Neuron (in vitro differentiated cells): ENCODE results near the gene IRX1.

Experiments
- H2AFZ ChIP-seq: one replicate; pipeline ENCODE4 v1.6.1; 2013; ENCODE audit warnings: low read depth, mild to moderate bottlenecking, inconsistent platforms, low read length, moderate library complexity
- H3K27me3 ChIP-seq: one replicate; pipeline ENCODE4 v1.6.1; 2013; ENCODE audit warnings: low read length; ENCODE audit not compliant: insufficient read depth
- H3K36me3 ChIP-seq: one replicate; pipeline ENCODE4 v1.6.1; 2013; ENCODE audit warnings: low read length; ENCODE audit not compliant: insufficient read depth
- H3K4me1 ChIP-seq: one replicate; pipeline ENCODE4 v1.6.1; 2013; ENCODE audit warnings: low read length; ENCODE audit not compliant: insufficient read depth
- H3K4me3 ChIP-seq: 2 replicates; pipeline ENCODE4 v1.5.1; 2013; ENCODE audit warnings: mild to moderate bottlenecking, low read length, moderate library complexity
- H3K9me3 ChIP-seq: one replicate; pipeline ENCODE4 v1.6.1; 2013; ENCODE audit warnings: low read length

Gene IRX1

DNA sequence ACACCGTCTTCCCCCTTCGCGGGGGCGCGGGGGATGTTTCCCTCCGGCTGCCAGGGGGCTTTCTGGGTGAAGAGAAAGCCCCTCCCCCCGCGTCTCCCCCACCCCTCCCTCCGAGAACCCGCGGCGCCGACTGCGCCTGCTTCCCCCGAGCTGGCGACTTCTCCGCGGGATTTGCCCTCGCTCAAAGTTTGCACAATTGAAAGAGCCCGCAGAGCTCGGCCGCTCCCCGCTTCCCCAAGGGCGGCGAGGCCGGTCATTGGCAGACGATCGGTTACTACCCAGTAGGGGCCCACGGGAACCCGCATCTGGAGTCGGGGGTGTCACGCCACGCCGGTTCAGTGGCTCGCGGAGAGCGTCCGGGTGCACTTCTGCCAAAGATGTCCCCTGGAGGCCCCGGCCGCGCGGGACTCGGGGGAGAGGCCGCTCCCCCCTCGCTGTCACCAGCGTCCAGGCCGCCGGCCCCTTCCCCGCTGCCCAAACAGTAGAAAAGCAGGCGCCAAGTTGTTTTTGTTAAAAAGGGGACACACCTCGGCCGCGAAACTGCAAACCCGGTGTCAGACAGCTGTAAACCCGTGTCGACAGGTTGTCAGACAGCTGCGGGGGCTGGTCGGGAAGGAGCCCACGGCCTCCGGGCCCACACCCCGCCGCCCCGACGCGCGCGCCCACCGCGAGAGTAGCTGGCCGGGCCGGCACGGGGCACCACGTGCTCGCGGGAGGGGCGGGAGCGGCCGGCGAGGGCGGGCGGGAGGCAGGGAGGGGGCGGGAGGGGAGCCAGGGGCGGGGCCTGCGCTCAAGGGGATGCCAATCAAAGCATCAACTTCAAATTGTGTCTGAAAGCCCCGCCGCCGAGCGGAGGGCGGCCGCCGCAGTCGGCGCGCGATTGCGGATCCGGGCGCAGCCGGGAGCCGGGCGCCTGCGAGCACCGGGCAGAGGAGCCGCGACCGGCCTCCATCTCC lies at the start of gene IRX1:
Gene IRX1, plus strand, starts transcription at position 827 of the 956 bp plus-strand sequence. CDS start 274 bp downstream, outside the sequence.
- H3K27me3 ChIP-seq = peaks cover 17% of the 10 kb centered on the region
- H3K4me3 ChIP-seq = peak within 1 kb of the TSS; percentile 100
- peaks cover 14% of the 10 kb centered on the region for H3K9me3 ChIP-seq
- H2AFZ ChIP-seq = peak within 1 kb of the TSS; percentile 93
- peaks cover 7% of the 10 kb centered on the region for H3K4me1 ChIP-seq
- peaks cover 12% of the 10 kb centered on the region for H3K36me3 ChIP-seq

GRCh38 chr5:3546028-3546427 lies 49.6 kb upstream of the IRX1 start:
- Histone ChIP-seq H3K9me3 (no peaks in the 10 kb centered on the region), H3K27me3 (no peaks in the 10 kb centered on the region), H3K36me3 (no peaks in the 10 kb centered on the region), H3K4me3 (no peak overlapping the region), H2AFZ (no peak overlapping the region), H3K4me1 (no peaks in the 10 kb centered on the region)

DNA sequence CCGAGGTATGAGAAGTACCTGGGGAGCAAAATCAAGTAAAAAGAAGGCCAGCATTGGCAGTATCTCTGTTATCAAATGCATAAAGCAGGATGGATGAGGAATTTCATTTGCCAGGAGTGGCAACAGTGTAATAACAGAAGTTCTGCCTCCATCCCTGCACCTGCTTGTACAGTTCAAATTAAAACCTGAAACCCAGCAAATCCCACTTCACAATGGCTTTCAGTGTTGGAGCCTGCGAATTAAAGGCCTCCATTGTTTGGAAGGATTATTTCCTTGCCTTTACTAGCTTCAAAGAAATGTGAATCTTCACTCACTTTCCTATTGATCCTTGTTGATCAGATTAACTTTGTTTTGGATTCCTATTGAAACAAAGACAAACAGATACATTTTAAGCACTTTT lies 31.5 kb upstream of the IRX1 start:
- Histone ChIP-seq H3K4me1 (no peaks in the 10 kb centered on the region), H3K9me3 (peaks cover 4% of the 10 kb centered on the region), H3K4me3 (no peak overlapping the region), H2AFZ (no peak overlapping the region), H3K36me3 (no peaks in the 10 kb centered on the region), H3K27me3 (no peaks in the 10 kb centered on the region)

- H3K4me3 ChIP-seq = no peak overlapping the region
- H2AFZ ChIP-seq = no peak overlapping the region
- no peaks in the 10 kb centered on the region for H3K4me1 ChIP-seq
- H3K36me3 ChIP-seq = no peaks in the 10 kb centered on the region
- no peaks in the 10 kb centered on the region for H3K9me3 ChIP-seq
- H3K27me3 ChIP-seq = peaks cover 6% of the 10 kb centered on the region
These were observed 30.7 kb upstream of the IRX1 start for GRCh38 chr5:3564827-3565518.

GRCh38 chr5:3584724-3585531 lies 10.7 kb upstream of the IRX1 start:
- Histone ChIP-seq H3K4me1 (no peaks in the 10 kb centered on the region), H2AFZ (no peak overlapping the region), H3K27me3 (peaks cover 15% of the 10 kb centered on the region), H3K36me3 (no peaks in the 10 kb centered on the region), H3K4me3 (no peak overlapping the region), H3K9me3 (no peaks in the 10 kb centered on the region)

GRCh38 chr5:3590161-3590966 lies 5.3 kb upstream of the IRX1 start:
- peaks cover 3% of the 10 kb centered on the region for H3K9me3 ChIP-seq
- H3K36me3 ChIP-seq = no peaks in the 10 kb centered on the region
- peaks cover 29% of the 10 kb centered on the region for H3K27me3 ChIP-seq
- H3K4me1 ChIP-seq = peaks cover 3% of the 10 kb centered on the region
- no peak overlapping the region for H2AFZ ChIP-seq
- H3K4me3 ChIP-seq = no peak overlapping the region

DNA sequence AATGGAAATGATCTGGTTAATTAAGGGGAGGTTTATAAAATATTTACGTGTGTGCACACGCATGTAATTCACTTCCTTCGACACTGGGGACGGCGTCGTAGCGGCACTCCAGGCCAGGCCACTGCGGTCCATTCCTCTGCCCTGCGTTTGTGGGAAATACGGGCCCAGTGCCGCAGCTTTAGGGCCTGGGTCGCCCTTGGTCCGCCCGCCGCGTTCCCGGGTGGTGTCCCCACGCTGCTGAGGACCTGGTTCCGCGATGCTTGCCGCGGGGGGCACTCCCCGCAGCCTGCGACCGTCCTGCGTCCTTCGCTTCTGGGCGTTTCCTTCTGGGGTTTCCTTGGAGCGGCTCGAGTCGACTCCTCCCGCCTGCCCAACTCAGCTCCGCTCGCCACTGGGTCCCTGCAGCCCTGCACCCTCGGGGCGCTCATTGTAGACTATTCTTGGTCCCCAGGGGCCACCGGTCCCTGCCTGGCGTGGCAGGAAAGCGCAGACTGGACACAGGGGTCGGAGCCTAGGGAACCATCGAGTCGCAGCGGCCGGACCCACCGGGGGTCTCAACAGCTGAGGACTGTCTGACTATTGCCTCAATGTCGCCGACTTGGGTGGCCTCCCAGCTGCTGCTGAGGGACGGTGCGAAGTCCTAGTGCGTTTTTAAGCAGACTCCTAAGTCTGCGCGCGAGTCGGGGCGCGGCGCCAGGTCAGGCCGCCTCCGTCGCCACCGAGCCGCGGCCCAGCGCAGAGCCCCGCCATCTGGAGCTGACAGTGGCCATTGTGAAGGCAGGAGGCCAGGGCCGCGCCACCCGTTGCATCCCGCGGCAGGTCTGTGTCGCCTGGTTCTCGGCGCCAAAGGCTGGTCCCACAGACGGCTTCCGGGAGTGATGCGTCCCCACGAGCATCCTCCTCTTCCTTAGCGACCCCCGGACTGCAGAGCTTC lies 4.4 kb upstream of the IRX1 start:
- H3K27me3 ChIP-seq = peaks cover 29% of the 10 kb centered on the region
- no peak overlapping the region for H3K4me3 ChIP-seq
- no peaks in the 10 kb centered on the region for H3K36me3 ChIP-seq
- H2AFZ ChIP-seq = no peak overlapping the region
- H3K4me1 ChIP-seq = peaks cover 3% of the 10 kb centered on the region
- H3K9me3 ChIP-seq = peaks cover 3% of the 10 kb centered on the region

- no peak overlapping the region for H2AFZ ChIP-seq
- H3K4me3 ChIP-seq = no peak overlapping the region
- peaks cover 29% of the 10 kb centered on the region for H3K27me3 ChIP-seq
- H3K9me3 ChIP-seq = peaks cover 3% of the 10 kb centered on the region
- no peaks in the 10 kb centered on the region for H3K36me3 ChIP-seq
- H3K4me1 ChIP-seq = peaks cover 3% of the 10 kb centered on the region
These were observed 3.3 kb upstream of the IRX1 start for GRCh38 chr5:3592298-3592697.

- peak overlapping the region; percentile 100 for H3K4me3 ChIP-seq
- H3K36me3 ChIP-seq = no peaks in the 10 kb centered on the region
- H3K27me3 ChIP-seq = peaks cover 29% of the 10 kb centered on the region
- H2AFZ ChIP-seq = peak overlapping the region; percentile 93
- H3K4me1 ChIP-seq = peaks cover 7% of the 10 kb centered on the region
- peaks cover 3% of the 10 kb centered on the region for H3K9me3 ChIP-seq
These were observed 1.7 kb upstream of the IRX1 start for GRCh38 chr5:3593771-3594509.

DNA sequence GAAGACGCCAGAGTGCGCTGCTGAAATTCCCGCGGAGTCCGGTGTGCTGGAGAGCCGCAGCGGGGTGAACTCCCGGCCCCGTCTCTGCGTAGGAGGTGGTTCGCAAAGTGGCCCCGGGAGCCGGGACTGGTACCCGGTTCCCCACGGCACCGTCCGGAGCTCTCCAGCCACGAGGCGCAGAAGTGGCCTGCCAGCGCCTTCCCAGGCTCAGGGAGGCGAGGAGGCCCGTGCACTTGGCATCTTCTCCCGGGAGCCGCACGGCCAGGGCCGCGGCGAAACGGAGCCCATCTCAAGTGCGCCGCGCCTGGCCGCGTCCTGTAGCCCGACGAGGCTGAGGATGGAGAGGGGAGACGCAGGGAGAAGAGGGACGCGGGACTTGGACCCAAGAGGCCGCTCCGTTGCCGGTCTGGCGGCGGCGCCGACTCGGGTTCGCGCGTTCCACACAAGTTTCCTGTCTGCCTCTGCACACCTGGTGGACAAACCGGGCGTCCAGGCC lies 1.1 kb upstream of the IRX1 start:
- Histone ChIP-seq H3K4me3 (peak overlapping the region; percentile 100), H3K4me1 (peaks cover 7% of the 10 kb centered on the region), H3K36me3 (peaks cover 5% of the 10 kb centered on the region), H3K27me3 (peaks cover 24% of the 10 kb centered on the region), H2AFZ (peak overlapping the region; percentile 93), H3K9me3 (peaks cover 7% of the 10 kb centered on the region)

- H2AFZ ChIP-seq = peak overlapping the region; percentile 60
- H3K4me1 ChIP-seq = peaks cover 7% of the 10 kb centered on the region
- peak overlapping the region; percentile 100 for H3K4me3 ChIP-seq
- peaks cover 7% of the 10 kb centered on the region for H3K27me3 ChIP-seq
- H3K36me3 ChIP-seq = peaks cover 22% of the 10 kb centered on the region
- H3K9me3 ChIP-seq = peaks cover 21% of the 10 kb centered on the region
These were observed 711 bp downstream of the IRX1 start for GRCh38 chr5:3596261-3596825.
